Spleen (tissue), 7 donors: ENCODE measurements around the gene PLCH1.

ENCODE experiments used
- POLR2A ChIP-seq, 3 donors: fragments of 450-650 bp; IDR thresholded peaks; one replicate each; pipeline ENCODE4 v1.5.1; 2017; ENCODE audit warnings: antibody characterized with exemption in 3 of 3, mild to moderate bottlenecking in 1 of 3
- POLR2AphosphoS5 ChIP-seq, 3 donors: sonication (generic); formaldehyde crosslinking; IDR thresholded peaks; one replicate each; pipeline ENCODE4 v1.5.1; 2017; ENCODE audit warnings: antibody characterized with exemption in 3 of 3
- TF ChIP-seq, protein P1 (sequence below), 11 experiments: fragments of 200-600 bp in 7 of 11; fragments of 450-650 bp in 4 of 11; sonication (generic) in 4 of 11; IDR thresholded peaks in 8 of 11; conservative IDR thresholded peaks in 3 of 11; 1 replicate in 7 of 11; 2 replicates in 4 of 11; pipeline versions ENCODE4 v1.4.0 to v1.8.0; 2016 to 2021; ENCODE audit warnings: antibody characterized with exemption in 11 of 11, inconsistent platforms in 4 of 11, mild to moderate bottlenecking in 1 of 11
- donor health status: DM: no; HTN: no; CAD: no; lungs with moderate emphysema.
- donor health status: DM: no; HTN: no; CAD: no.
- donor health status: DM: no; HTN: no; CAD: no.

GRCh38 chr3:155658006-155658405 is 86.9 kb downstream of the PLCH1 start:
- TF ChIP-seq POLR2A (IDR thresholded peaks at IDR 0.05) (no peak), POLR2AphosphoS5 (IDR thresholded peaks at IDR 0.05) (no peak)
- TF ChIP-seq, protein P1, sequence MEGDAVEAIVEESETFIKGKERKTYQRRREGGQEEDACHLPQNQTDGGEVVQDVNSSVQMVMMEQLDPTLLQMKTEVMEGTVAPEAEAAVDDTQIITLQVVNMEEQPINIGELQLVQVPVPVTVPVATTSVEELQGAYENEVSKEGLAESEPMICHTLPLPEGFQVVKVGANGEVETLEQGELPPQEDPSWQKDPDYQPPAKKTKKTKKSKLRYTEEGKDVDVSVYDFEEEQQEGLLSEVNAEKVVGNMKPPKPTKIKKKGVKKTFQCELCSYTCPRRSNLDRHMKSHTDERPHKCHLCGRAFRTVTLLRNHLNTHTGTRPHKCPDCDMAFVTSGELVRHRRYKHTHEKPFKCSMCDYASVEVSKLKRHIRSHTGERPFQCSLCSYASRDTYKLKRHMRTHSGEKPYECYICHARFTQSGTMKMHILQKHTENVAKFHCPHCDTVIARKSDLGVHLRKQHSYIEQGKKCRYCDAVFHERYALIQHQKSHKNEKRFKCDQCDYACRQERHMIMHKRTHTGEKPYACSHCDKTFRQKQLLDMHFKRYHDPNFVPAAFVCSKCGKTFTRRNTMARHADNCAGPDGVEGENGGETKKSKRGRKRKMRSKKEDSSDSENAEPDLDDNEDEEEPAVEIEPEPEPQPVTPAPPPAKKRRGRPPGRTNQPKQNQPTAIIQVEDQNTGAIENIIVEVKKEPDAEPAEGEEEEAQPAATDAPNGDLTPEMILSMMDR (IDR thresholded peaks at IDR 0.05 in 8 of 11, conservative IDR thresholded peaks at IDR 0.05 in 3 of 11) = no peak
